Measurements from ENCODE around the gene NECAP2. TPM values are rescaled to one million over a fixed set of nuclear protein-coding genes. Genes with fewer than 3 reads are reported as not detected.

NECAP2 gene
- polyA plus RNA-seq, 1 of the 3 experiments (the other 2 are of a cell fraction) = 100.0 TPM

GRCh38 chr1:16459352-16459925 lies 18.9 kb downstream of the NECAP2 start:
- Histone ChIP-seq H3K27me3 (ENCODE audit: insufficient read depth) (no peaks in the 10 kb centered on the region), H3K4me3 (ENCODE audit: low read depth in 2 of 2, low read length in 1 of 2) (no peak overlapping the region), H3K27ac (ENCODE audit: low read depth in 2 of 2, low read length in 1 of 2) (no peak overlapping the region), H3F3A (replicated peaks; ENCODE audit: insufficient read depth) (peaks cover 5% of the 10 kb centered on the region), H4K20me1 (ENCODE audit: insufficient read depth) (no peaks in the 10 kb centered on the region), H3K36me3 (replicated peaks in 1 of 2; ENCODE audit: control insufficient read depth in 1 of 2, insufficient read depth in 2 of 2, low read length in 1 of 2) (peaks cover 46 to 53% of the 10 kb centered on the region in 2 experiments), H3K9me3 (no peaks in the 10 kb centered on the region), H3K4me2 (no peak overlapping the region), H3K9ac (no peak overlapping the region), H3K79me2 (ENCODE audit: insufficient read depth) (no peaks in the 10 kb centered on the region), H3K4me1 (ENCODE audit: control insufficient read depth in 1 of 2, insufficient read depth in 2 of 2, low read depth in 1 of 2, low read length in 1 of 2) (no peaks in the 10 kb centered on the region), H3K9me2 (no peaks in the 10 kb centered on the region), H2AFZ (ENCODE audit: low read depth) (no peak overlapping the region)
- WGBS (ENCODE audit: low lambda C conversion rate) = 89% methylated on average over 6 of the region's 6 CpGs
- no peak for DNase-seq
- CTCF ChIA-PET = interaction anchor here (1.1 to 1.9 kb wide), 2 partner anchors 19 to 23 kb away, joined by 3 to 10 read pairs; partner anchors contain the start of gene NECAP2
- POLR2A ChIA-PET = no interaction called here
- TF ChIP-seq TAF1 (IDR thresholded peaks at IDR 0.05; ENCODE audit: borderline replicate concordance, low read depth, low read length) = no peak
- no peak for TF ChIP-seq TCF12 (IDR thresholded peaks at IDR 0.05)
- no peak for TF ChIP-seq CTCF (IDR thresholded peaks at IDR 0.05)
- no peak for TF ChIP-seq GATA2 (CRISPR knock-in tag; IDR thresholded peaks at IDR 0.05)
- no peak for TF ChIP-seq YY1 (IDR thresholded peaks at IDR 0.05; ENCODE audit: low read depth)
- no peak for TF ChIP-seq USF1 (IDR thresholded peaks at IDR 0.05; ENCODE audit: borderline replicate concordance, low read depth)
- no peak for TF ChIP-seq RAD21 (IDR thresholded peaks at IDR 0.05; ENCODE audit: low read length)
- TF ChIP-seq MAX (IDR thresholded peaks at IDR 0.05; ENCODE audit: low read depth) = no peak
- TF ChIP-seq ZBTB33 (IDR thresholded peaks at IDR 0.05; ENCODE audit: borderline replicate concordance, low read depth) = no peak
- TF ChIP-seq CHD2 (IDR thresholded peaks at IDR 0.05; ENCODE audit: low read length, partially characterized antibody) = no peak
- no peak for TF ChIP-seq EZH2phosphoT487 (IDR thresholded peaks at IDR 0.05; ENCODE audit: borderline replicate concordance, low read depth)
- no peak for TF ChIP-seq FOXJ3 (CRISPR knock-in tag; IDR thresholded peaks at IDR 0.05)
- no peak for TF ChIP-seq NFIC (IDR thresholded peaks at IDR 0.05; ENCODE audit: borderline replicate concordance)
- TF ChIP-seq SIN3A (IDR thresholded peaks at IDR 0.05; ENCODE audit: borderline replicate concordance, low read depth, low read length) = no peak
- TF ChIP-seq IRF3 (IDR thresholded peaks at IDR 0.05; ENCODE audit: low read depth, low read length) = no peak
- no peak for TF ChIP-seq JUND (IDR thresholded peaks at IDR 0.05)

All from SK-N-SH (cell line).